CD4-positive, alpha-beta T cell (primary cell): Measurements from ENCODE around the gene PTPRD. TPM values are rescaled to one million over a fixed set of nuclear protein-coding genes. Genes with fewer than 3 reads are reported as not detected.

Experiments used
- ATAC-seq: fragments of 200-7000 bp; cut with Tn5 transposase; one replicate; pipeline ENCODE4 v1.10.0; 2022; ENCODE audit warnings: mild to moderate bottlenecking; ENCODE audit not compliant: poor library complexity
- CTCF ChIA-PET: fragments of 350-600 bp; sonication (Branson Sonifier 250); formaldehyde crosslinking; loops from one replicate; lab custom pipeline; 2021; ENCODE audit warnings: antibody characterized with exemption, inconsistent platforms; lab: Charles Lee
- POLR2A ChIA-PET: fragments of 350-600 bp; sonication (Branson Sonifier 250); formaldehyde crosslinking; loops from one replicate; lab custom pipeline; 2021; ENCODE audit warnings: antibody characterized with exemption, inconsistent platforms; lab: Charles Lee
- DNase-seq, 14 experiments: peaks; one replicate each; pipeline ENCODE4 v3.0.0-alpha.2; 2013 to 2020; ENCODE audit warnings: mixed read lengths in 2 of 14
- H3K27ac ChIP-seq, 2 donors: one replicate each; pipeline versions ENCODE4 v1.5.1 to v1.7.0; 2013; ENCODE audit warnings: low read length in 2 of 2, low read depth in 1 of 2, mild to moderate bottlenecking in 1 of 2
- H3K27me3 ChIP-seq, 2 experiments: 1 replicate in 1 of 2; 2 replicates in 1 of 2; pipeline versions ENCODE4 v1.6.1 to v1.7.0; 2013; ENCODE audit warnings: low read length in 2 of 2, control low read depth in 1 of 2, mild to moderate bottlenecking in 1 of 2, moderate library complexity in 1 of 2; ENCODE audit not compliant: insufficient read depth in 2 of 2, control insufficient read depth in 1 of 2
- H3K36me3 ChIP-seq: one replicate; pipeline ENCODE4 v1.6.1; 2013; ENCODE audit warnings: low read length, control low read depth; ENCODE audit not compliant: insufficient read depth
- H3K4me1 ChIP-seq: one replicate; pipeline ENCODE4 v1.6.1; 2013; ENCODE audit warnings: low read length, control low read depth; ENCODE audit not compliant: insufficient read depth
- H3K4me3 ChIP-seq: one replicate; pipeline ENCODE4 v1.5.1; 2013; ENCODE audit warnings: mild to moderate bottlenecking, low read length, moderate library complexity
- H3K9me3 ChIP-seq, 2 experiments: 1 replicate in 1 of 2; 2 replicates in 1 of 2; pipeline versions ENCODE4 v1.6.1 to v1.7.0; 2013; ENCODE audit warnings: low read length in 2 of 2, mild to moderate bottlenecking in 2 of 2, control low read depth in 1 of 2, moderate library complexity in 1 of 2; ENCODE audit not compliant: control insufficient read depth in 1 of 2, insufficient read depth in 1 of 2
- H3K27ac Mint-ChIP-seq: one replicate; pipeline ENCODE4 v1.8.0; 2020; ENCODE audit warnings: mixed read lengths
- H3K27me3 Mint-ChIP-seq: one replicate; pipeline ENCODE4 v1.8.0; 2021; ENCODE audit warnings: mixed read lengths
- H3K36me3 Mint-ChIP-seq: one replicate; pipeline ENCODE4 v1.8.0; 2021; ENCODE audit warnings: low read depth, mixed read lengths
- H3K4me1 Mint-ChIP-seq: one replicate; pipeline ENCODE4 v1.8.0; 2021; ENCODE audit warnings: low read depth, mixed read lengths
- H3K4me3 Mint-ChIP-seq: one replicate; pipeline ENCODE4 v1.8.0; 2020; ENCODE audit warnings: mild to moderate bottlenecking, mixed read lengths
- H3K9me3 Mint-ChIP-seq: one replicate; pipeline ENCODE4 v1.8.0; 2020; ENCODE audit warnings: mixed read lengths
- CTCF ChIP-seq: fragments of 200-600 bp; IDR thresholded peaks from one replicate; pipeline ENCODE4 v1.8.0; 2022; ENCODE audit warnings: antibody characterized with exemption, mild to moderate bottlenecking
- intact Hi-C, 2 experiments: fragments of 100-400 bp; cut with DNase I in 1 of 2; cut with micrococcal nuclease in 1 of 2; formaldehyde crosslinking; loops; one replicate each; pipeline versions ENCODE4 v1.15.1 to v1.9.0; 2023 to 2025; cut with DNase I, micrococcal nuclease
- total RNA-seq, 174 experiments: library from RNA in 2 of 174; stranded (reverse) in 2 of 174; gene quantifications; one replicate each; pipeline ENCODE4 v1.2.3 and lab custom pipeline; 2021 to 2026

Gene PTPRD
- total RNA-seq, 2 experiments from 2014 or later, result not detected

- Mint-ChIP-seq H3K9me3 (peaks cover 3% of the 10 kb centered on the region), H3K36me3 (no peaks in the 10 kb centered on the region), H3K4me1 (no peaks in the 10 kb centered on the region), H3K4me3 (no peak overlapping the region), H3K27ac (no peak overlapping the region), H3K27me3 (no peaks in the 10 kb centered on the region)
- Histone ChIP-seq H3K36me3 (no peaks in the 10 kb centered on the region), H3K4me3 (no peak overlapping the region), H3K27me3 (no peaks in the 10 kb centered on the region), H3K9me3 (no peaks in the 10 kb centered on the region), H3K4me1 (no peaks in the 10 kb centered on the region), H3K27ac (no peak overlapping the region)
- ChIA-PET CTCF (no interaction called here), POLR2A (no interaction called here)
- no peak for TF ChIP-seq CTCF
- intact Hi-C loops, result no loop called here
- DNase-seq (no peak), ATAC-seq (no peak)
These were observed 1026.9 kb downstream of the PTPRD start for GRCh38 chr9:9585920-9586319.

- no peak for TF ChIP-seq CTCF
- H3K27ac Mint-ChIP-seq, result no peak overlapping the region
- no peaks in the 10 kb centered on the region for H3K4me1 ChIP-seq
- no peaks in the 10 kb centered on the region for H3K4me1 Mint-ChIP-seq
- H3K4me3 ChIP-seq, result no peak overlapping the region
- H3K27me3 Mint-ChIP-seq, result no peaks in the 10 kb centered on the region
- CTCF ChIA-PET, result no interaction called here
- peaks cover 2% of the 10 kb centered on the region for H3K9me3 Mint-ChIP-seq
- POLR2A ChIA-PET, result no interaction called here
- no peaks in the 10 kb centered on the region for H3K36me3 ChIP-seq
- no peaks in the 10 kb centered on the region for H3K27me3 ChIP-seq
- intact Hi-C loops, result no loop called here
- no peak for ATAC-seq
- H3K4me3 Mint-ChIP-seq, result no peak overlapping the region
- peaks cover 0 to 6% of the 10 kb centered on the region in 2 experiments for H3K9me3 ChIP-seq
- no peaks in the 10 kb centered on the region for H3K36me3 Mint-ChIP-seq
- H3K27ac ChIP-seq, result no peak overlapping the region
- no peak for DNase-seq
These were observed 1038.7 kb downstream of the PTPRD start for GRCh38 chr9:9574080-9574479.

GRCh38 chr9:9565700-9566099 is 1047.1 kb downstream of the PTPRD start:
- Mint-ChIP-seq H3K27ac (no peak overlapping the region), H3K36me3 (no peaks in the 10 kb centered on the region), H3K4me3 (no peak overlapping the region), H3K9me3 (no peaks in the 10 kb centered on the region), H3K4me1 (no peaks in the 10 kb centered on the region), H3K27me3 (no peaks in the 10 kb centered on the region)
- ChIA-PET POLR2A (no interaction called here), CTCF (no interaction called here)
- Histone ChIP-seq H3K4me3 (no peak overlapping the region), H3K27me3 (no peaks in the 10 kb centered on the region), H3K27ac (no peak overlapping the region), H3K36me3 (no peaks in the 10 kb centered on the region), H3K4me1 (no peaks in the 10 kb centered on the region), H3K9me3 (peaks cover 0 to 2% of the 10 kb centered on the region in 2 experiments)
- TF ChIP-seq CTCF, result no peak
- DNase-seq, result no peak
- intact Hi-C loops, result no loop called here
- no peak for ATAC-seq
